WTC11 (cell line): ENCODE results near the gene APCS. TPM values are rescaled to one million over a fixed set of nuclear protein-coding genes. Genes with fewer than 3 reads are reported as not detected.

Experiments used
- ATAC-seq: fragments of 200-7000 bp; cut with Tn5 transposase; 2 replicates; pipeline ENCODE4 v1.10.0; 2021; ENCODE audit warnings: mild to moderate bottlenecking, moderate library complexity
- CTCF ChIA-PET: fragments of 300-600 bp; sonication (Branson Sonifier 250); formaldehyde crosslinking; loops from one replicate; lab custom pipeline; 2021; ENCODE audit warnings: antibody characterized with exemption; lab: Charles Lee
- POLR2A ChIA-PET: fragments of 350-600 bp; sonication (Branson Sonifier 250); formaldehyde crosslinking; loops from one replicate; lab custom pipeline; 2021; ENCODE audit warnings: antibody characterized with exemption; lab: Charles Lee
- DNase-seq: peaks from one replicate; pipeline ENCODE4 v3.0.0; 2021; ENCODE audit warnings: low spot score
- H3K27ac Mint-ChIP-seq: 2 replicates; pipeline ENCODE4 v1.8.0; 2021; ENCODE audit warnings: mixed read lengths
- H3K27me3 Mint-ChIP-seq: 2 replicates; pipeline ENCODE4 v1.8.0; 2021; ENCODE audit warnings: low read depth, mild to moderate bottlenecking, moderate library complexity, mixed read lengths
- H3K36me3 Mint-ChIP-seq: 2 replicates; pipeline ENCODE4 v1.8.0; 2021; ENCODE audit warnings: mixed read lengths
- H3K4me1 Mint-ChIP-seq: 2 replicates; pipeline ENCODE4 v1.8.0; 2022; ENCODE audit warnings: mixed read lengths
- H3K4me3 Mint-ChIP-seq: 2 replicates; pipeline ENCODE4 v1.8.0; 2021; ENCODE audit warnings: mild to moderate bottlenecking, moderate library complexity, mixed read lengths
- H3K9me3 Mint-ChIP-seq: 2 replicates; pipeline ENCODE4 v1.8.0; 2021; ENCODE audit warnings: mixed read lengths
- AR ChIP-seq: fragments of 250-450 bp; sonication (Bioruptor Pico); IDR thresholded peaks from 2 replicates; pipeline ENCODE4 v1.9.0; 2021; ENCODE audit warnings: mild to moderate bottlenecking
- ATF1 ChIP-seq: sonication (generic); formaldehyde crosslinking; IDR thresholded peaks from 2 replicates; pipeline ENCODE4 v1.8.1; 2023; ENCODE audit warnings: mild to moderate bottlenecking, moderate library complexity, missing genetic modification reagents
- E2F1 ChIP-seq: sonication (generic); formaldehyde crosslinking; IDR thresholded peaks from 2 replicates; pipeline ENCODE4 v1.8.0; 2022; ENCODE audit warnings: mild to moderate bottlenecking, missing genetic modification reagents
- ERG ChIP-seq: fragments of 250-450 bp; sonication (Bioruptor Pico); IDR thresholded peaks from 2 replicates; pipeline ENCODE4 v1.8.0; 2021; ENCODE audit warnings: mild to moderate bottlenecking
- FOXP1 ChIP-seq: sonication (generic); formaldehyde crosslinking; IDR thresholded peaks from 2 replicates; pipeline ENCODE4 v1.8.0; 2022; ENCODE audit warnings: missing genetic modification reagents, mild to moderate bottlenecking, moderate library complexity, borderline replicate concordance
- GABPB1 ChIP-seq: sonication (generic); formaldehyde crosslinking; IDR thresholded peaks from 2 replicates; pipeline ENCODE4 v1.8.1; 2023; ENCODE audit warnings: mild to moderate bottlenecking, missing genetic modification reagents
- HMGA2 ChIP-seq: fragments of 250-450 bp; sonication (Bioruptor Pico); IDR thresholded peaks from 2 replicates; pipeline ENCODE4 v1.4.0; 2021; ENCODE audit warnings: mild to moderate bottlenecking, moderate library complexity
- MAX ChIP-seq: sonication (generic); formaldehyde crosslinking; IDR thresholded peaks from 2 replicates; pipeline ENCODE4 v1.8.0; 2022; ENCODE audit warnings: mild to moderate bottlenecking, missing genetic modification reagents
- MYBL2 ChIP-seq: sonication (generic); formaldehyde crosslinking; IDR thresholded peaks from 2 replicates; pipeline ENCODE4 v1.8.1; 2023; ENCODE audit warnings: mild to moderate bottlenecking, moderate library complexity, missing genetic modification reagents
- PRDM15 ChIP-seq: sonication (generic); formaldehyde crosslinking; IDR thresholded peaks from 2 replicates; pipeline ENCODE4 v1.8.0; 2022; ENCODE audit warnings: missing genetic modification reagents
- SMAD4 ChIP-seq: sonication (generic); formaldehyde crosslinking; IDR thresholded peaks from 2 replicates; pipeline ENCODE4 v1.8.0; 2022; ENCODE audit warnings: mild to moderate bottlenecking, missing genetic modification reagents
- TCF7 ChIP-seq: sonication (generic); formaldehyde crosslinking; IDR thresholded peaks from 2 replicates; pipeline ENCODE4 v1.8.0; 2022; ENCODE audit warnings: mild to moderate bottlenecking, low read depth, missing genetic modification reagents, moderate library complexity
- USF2 ChIP-seq: sonication (generic); formaldehyde crosslinking; IDR thresholded peaks from 2 replicates; pipeline ENCODE4 v1.8.1; 2023; ENCODE audit warnings: mild to moderate bottlenecking, missing genetic modification reagents, moderate library complexity
- ZNF121 ChIP-seq: sonication (generic); formaldehyde crosslinking; IDR thresholded peaks from 2 replicates; pipeline ENCODE4 v1.8.0; 2023; ENCODE audit warnings: missing genetic modification reagents
- ZNF219 ChIP-seq: sonication (generic); formaldehyde crosslinking; IDR thresholded peaks from 2 replicates; pipeline ENCODE4 v1.8.0; 2023; ENCODE audit warnings: missing genetic modification reagents, mild to moderate bottlenecking, borderline replicate concordance
- ZNF423 ChIP-seq: fragments of 250-450 bp; sonication (Bioruptor Pico); IDR thresholded peaks from 2 replicates; pipeline ENCODE4 v2.1.2; 2022; ENCODE audit warnings: mild to moderate bottlenecking, moderate library complexity
- ZSCAN18 ChIP-seq: fragments of 250-450 bp; sonication (Bioruptor Pico); IDR thresholded peaks from 2 replicates; pipeline ENCODE4 v2.1.2; 2022; ENCODE audit warnings: mild to moderate bottlenecking, moderate library complexity
- total RNA-seq: library from RNA; stranded (reverse); gene quantifications from 3 replicates; pipeline ENCODE4 v1.2.3, GENCODE V29; 2021

Gene APCS
- total RNA-seq, 1 experiment from 2014 or later: 0.44 TPM

- ChIA-PET CTCF (no interaction called here), POLR2A (no interaction called here)
- Mint-ChIP-seq H3K9me3 (peaks cover 13% of the 10 kb centered on the region), H3K4me3 (no peak overlapping the region), H3K27me3 (no peaks in the 10 kb centered on the region; the same call in 1 of the 2 replicates), H3K36me3 (no peaks in the 10 kb centered on the region), H3K27ac (no peak overlapping the region), H3K4me1 (0 out of 2 replicates have a peak, but pooled peaks cover 3% of the 10 kb centered on the region)
- TF ChIP-seq ERG (CRISPR knock-in tag): no peak
- no peak for DNase-seq
- peak; percentile 52; the same call in 1 of the 2 replicates for ATAC-seq
Observed at GRCh38 chr1:159562680-159563079, 24.9 kb upstream of the APCS start.

- Mint-ChIP-seq H3K4me3 (no peak overlapping the region), H3K27me3 (peaks cover 3% of the 10 kb centered on the region), H3K27ac (no peak overlapping the region)
- DNase-seq: no peak
- POLR2A ChIA-PET: no interaction called here
- no peak for ATAC-seq
- TF ChIP-seq HMGA2 (peak; percentile 91), ZSCAN18 (CRISPR knock-in tag) (no peak)
- TF ChIP-seq, all 79 proteins: peak for 1
- Mint-ChIP-seq H3K9me3 (peaks cover 28% of the 10 kb centered on the region), H3K36me3 (peaks cover 17% of the 10 kb centered on the region), H3K4me1 (no peaks in the 10 kb centered on the region)
- CTCF ChIA-PET: no interaction called here
Observed at GRCh38 chr1:159577446-159577845, 10.2 kb upstream of the APCS start.

GRCh38 chr1:159580340-159580739 lies 7.3 kb upstream of the APCS start:
- POLR2A ChIA-PET: no interaction called here
- H3K9me3 Mint-ChIP-seq: peaks cover 12% of the 10 kb centered on the region
- H3K27ac Mint-ChIP-seq: no peak overlapping the region
- ATAC-seq (no peak), DNase-seq (no peak)
- CTCF ChIA-PET: no interaction called here
- no peaks in the 10 kb centered on the region for H3K4me1 Mint-ChIP-seq
- no peaks in the 10 kb centered on the region; the same call in 1 of the 2 replicates for H3K27me3 Mint-ChIP-seq
- H3K36me3 Mint-ChIP-seq: peaks cover 3% of the 10 kb centered on the region
- TF ChIP-seq GABPB1 (CRISPR knock-in tag) (no peak), FOXP1 (CRISPR knock-in tag) (no peak), SMAD4 (CRISPR knock-in tag) (no peak), PRDM15 (no peak), E2F1 (CRISPR knock-in tag) (no peak), MAX (CRISPR knock-in tag) (no peak), ATF1 (no peak), ZNF219 (no peak)
- TF ChIP-seq, all 79 proteins: peak for 0
- no peak overlapping the region for H3K4me3 Mint-ChIP-seq

- DNase-seq: no peak
- Mint-ChIP-seq H3K36me3 (peaks cover 3% of the 10 kb centered on the region; the same call in 1 of the 2 replicates), H3K27ac (no peak overlapping the region), H3K4me1 (no peaks in the 10 kb centered on the region), H3K4me3 (no peak overlapping the region), H3K9me3 (peaks cover 6% of the 10 kb centered on the region), H3K27me3 (no peaks in the 10 kb centered on the region; the same call in 1 of the 2 replicates)
- CTCF ChIA-PET: no interaction called here
- no peak for ATAC-seq
- POLR2A ChIA-PET: no interaction called here
- TF ChIP-seq MYBL2 (CRISPR knock-in tag): no peak
- TF ChIP-seq AR: no peak
- no peak for TF ChIP-seq ZNF423 (CRISPR knock-in tag)
- no peak for TF ChIP-seq TCF7 (CRISPR knock-in tag)
- TF ChIP-seq USF2 (CRISPR knock-in tag): no peak
- TF ChIP-seq ZNF121 (CRISPR knock-in tag): no peak
- TF ChIP-seq ATF1: no peak
Observed at GRCh38 chr1:159581422-159581821, 6.2 kb upstream of the APCS start.
